GM12878 (cell line): ENCODE results near the gene KRTAP17-1. TPM values are rescaled to one million over a fixed set of nuclear protein-coding genes. Genes with fewer than 3 reads are reported as not detected.

Experiments
- ATAC-seq: fragments of 200-7000 bp; cut with Tn5 transposase; 3 replicates; pipeline ENCODE4 v1.9.1; 2020; ENCODE audit warnings: mild to moderate bottlenecking, moderate library complexity
- BruUV-seq: library from RNA; stranded (reverse); fragments of 400-500 nt; replicated peaks from 2 replicates; lab custom pipeline; 2021; lab: Mats Ljungman, UMichigan
- CTCF ChIA-PET: fragments of 300-600 bp; sonication (Branson Sonifier 250); formaldehyde crosslinking; extraction: SDS; loops from one replicate; lab custom pipeline; 2021; ENCODE audit warnings: inconsistent platforms; lab: Yijun Ruan, JAX
- POLR2A ChIA-PET: fragments of 350-600 bp; formaldehyde crosslinking; extraction: SDS; loops from one replicate; lab custom pipeline; 2021; ENCODE audit warnings: inconsistent platforms; lab: Charles Lee
- RAD21 ChIA-PET: fragments of 300-600 bp; sonication (Branson Sonifier 250); formaldehyde crosslinking; loops from one replicate; lab custom pipeline; 2023; ENCODE audit warnings: antibody characterized with exemption; ENCODE audit not compliant: unreplicated experiment; lab: Charles Lee
- SMC1A ChIA-PET: fragments of 300-600 bp; sonication (Branson Sonifier 250); formaldehyde crosslinking; loops from one replicate; lab custom pipeline; 2023; ENCODE audit not compliant: unreplicated experiment, uncharacterized antibody; lab: Charles Lee
- DNase-seq: peaks from one replicate; pipeline ENCODE4 v3.0.0-alpha.2; 2011; ENCODE audit warnings: low read depth, low spot score
- FAIRE-seq: peaks from 3 replicates; lab custom pipeline; 2011; peaks lifted over from hg19 to GRCh38; lab: Jason Lieb, UNC
- H2AFZ ChIP-seq: 2 replicates; pipeline ENCODE4 v1.6.0; 2011; ENCODE audit warnings: low read depth, low read length, control low read depth; ENCODE audit not compliant: control insufficient read depth
- H3K27ac ChIP-seq: 2 replicates; pipeline ENCODE4 v1.5.1; 2011; ENCODE audit warnings: control low read depth; ENCODE audit not compliant: control insufficient read depth, insufficient read depth
- H3K27me3 ChIP-seq, 2 experiments: replicated peaks in 1 of 2; 2 replicates each; pipeline versions ENCODE4 v1.6.0 to v1.6.1; 2011; ENCODE audit warnings: low read length in 1 of 2; ENCODE audit not compliant: control insufficient read depth in 2 of 2, insufficient read depth in 2 of 2
- H3K36me3 ChIP-seq, 2 experiments: 2 replicates each; pipeline ENCODE4 v1.5.1; 2011; ENCODE audit warnings: low read length in 1 of 2; ENCODE audit not compliant: control insufficient read depth in 2 of 2, insufficient read depth in 2 of 2
- H3K4me1 ChIP-seq: 2 replicates; pipeline ENCODE4 v1.6.1; 2011; ENCODE audit warnings: mild to moderate bottlenecking, low read length, moderate library complexity, mixed read lengths; ENCODE audit not compliant: control insufficient read depth, insufficient read depth
- H3K4me2 ChIP-seq: 2 replicates; pipeline ENCODE4 v1.6.0; 2011; ENCODE audit warnings: control low read depth; ENCODE audit not compliant: control insufficient read depth, insufficient read depth
- H3K4me3 ChIP-seq: fragments of 200-600 bp; sonication (generic); 2 replicates; pipeline ENCODE4 v1.5.1; 2016
- H3K79me2 ChIP-seq: 2 replicates; pipeline ENCODE4 v1.6.0; 2011; ENCODE audit warnings: low read length; ENCODE audit not compliant: control insufficient read depth, insufficient read depth
- H3K9ac ChIP-seq: 2 replicates; pipeline ENCODE4 v1.8.0; 2011; ENCODE audit warnings: low read length, control low read depth, mixed read lengths; ENCODE audit not compliant: control insufficient read depth, insufficient read depth
- H3K9me3 ChIP-seq: replicated peaks from 3 replicates; pipeline ENCODE4 v1.5.1; 2011; ENCODE audit warnings: mild to moderate bottlenecking, low read length; ENCODE audit not compliant: control insufficient read depth, insufficient read depth
- H4K20me1 ChIP-seq: 2 replicates; pipeline ENCODE4 v1.6.0; 2011; ENCODE audit not compliant: control insufficient read depth, insufficient read depth
- BCL3 ChIP-seq: IDR thresholded peaks from 2 replicates; pipeline ENCODE4 v1.6.1; 2011; ENCODE audit warnings: borderline replicate concordance, low read depth, mild to moderate bottlenecking, moderate library complexity, low read length; ENCODE audit not compliant: insufficient read depth, poor library complexity, severe bottlenecking
- CREM ChIP-seq: IDR thresholded peaks from 2 replicates; pipeline ENCODE4 v1.6.1; 2014; ENCODE audit warnings: antibody characterized with exemption, low read depth
- ESRRA ChIP-seq: IDR thresholded peaks from 2 replicates; pipeline ENCODE4 v1.6.1; 2012; ENCODE audit warnings: mild to moderate bottlenecking, low read length, improper control_type of control experiment
- FOXK2 ChIP-seq: fragments of 450-650 bp; IDR thresholded peaks from 2 replicates; pipeline ENCODE4 v1.6.1; 2017; ENCODE audit warnings: mild to moderate bottlenecking, moderate library complexity
- FOXM1 ChIP-seq: IDR thresholded peaks from 2 replicates; pipeline ENCODE4 v1.6.1; 2012; ENCODE audit warnings: low read depth, mild to moderate bottlenecking, inconsistent platforms, low read length, moderate library complexity
- JUNB ChIP-seq: IDR thresholded peaks from 2 replicates; pipeline ENCODE4 v1.6.1; 2016; ENCODE audit warnings: antibody characterized with exemption, mild to moderate bottlenecking
- KAT2A ChIP-seq: conservative IDR thresholded peaks from 2 replicates; pipeline ENCODE4 v1.6.1; 2011; ENCODE audit warnings: low read depth, low read length; ENCODE audit not compliant: control insufficient read depth
- KDM1A ChIP-seq: fragments of 200-600 bp; sonication (generic); IDR thresholded peaks from 2 replicates; pipeline ENCODE4 v1.6.1; 2016; ENCODE audit warnings: borderline replicate concordance
- MLLT1 ChIP-seq: fragments of 450-650 bp; IDR thresholded peaks from 2 replicates; pipeline ENCODE4 v1.6.1; 2016; ENCODE audit warnings: mild to moderate bottlenecking
- MXI1 ChIP-seq: fragments of 150-350 bp; IDR thresholded peaks from 2 replicates; pipeline ENCODE4 v1.6.1; 2011; ENCODE audit warnings: low read depth, mild to moderate bottlenecking, inconsistent platforms, low read length, improper control_type of control experiment
- MYB ChIP-seq: fragments of 150-350 bp; IDR thresholded peaks from 2 replicates; pipeline ENCODE4 v1.6.1; 2014; ENCODE audit warnings: mild to moderate bottlenecking, low read depth, low read length, borderline replicate concordance
- RAD21 ChIP-seq: IDR thresholded peaks from 2 replicates; pipeline ENCODE4 v1.6.1; 2011; ENCODE audit warnings: mild to moderate bottlenecking, low read depth, low read length, moderate library complexity; ENCODE audit not compliant: insufficient read depth
- TARDBP ChIP-seq: IDR thresholded peaks from 2 replicates; pipeline ENCODE4 v1.6.1; 2016; ENCODE audit warnings: borderline replicate concordance
- TBL1XR1 ChIP-seq: IDR thresholded peaks from 2 replicates; pipeline ENCODE4 v1.6.1; 2012; ENCODE audit warnings: low read depth, low read length, improper control_type of control experiment
- ZBED1 ChIP-seq: IDR thresholded peaks from 2 replicates; pipeline ENCODE4 v1.6.1; 2016; ENCODE audit warnings: borderline replicate concordance
- WGBS: methylation state at CpG from one replicate; pipeline ENCODE4 v1.1.6; 2016; ENCODE audit warnings: low lambda C conversion rate; ENCODE audit not compliant: insufficient replicate concordance, insufficient coverage; ENCODE audit errors: missing lambda C conversion rate; 5-methylcytosine and 5-hydroxymethylcytosine counted together
- in situ Hi-C: fragments of 300-500 bp; cut with MboI; formaldehyde crosslinking; loops from 9 replicates; pipeline ENCODE4 v1.14.3; 2018; ENCODE audit warnings: mixed read lengths
- intact Hi-C: fragments of 100-400 bp; cut with micrococcal nuclease; formaldehyde crosslinking; loops from one replicate; pipeline ENCODE4 v1.14.2; 2022; ENCODE audit not compliant: unreplicated experiment
- polyA plus RNA-seq, 11 experiments: library from polyadenylated mRNA; depleted of rRNA in 4 of 11; unstranded in 6 of 11; stranded (reverse) in 5 of 11; fragments of >200 nt; fragmentation: Nextera tagmentation in 4 of 11; fragmentation: Illumina TruSeq in 1 of 11; extraction: Ambion mirVana in 4 of 11; extraction: Trizol in 1 of 11; gene quantifications; 1 replicate in 1 of 11; 2 replicates in 10 of 11; pipeline versions ENCODE4 v1.2.1 to v1.2.3, GENCODE V29; 2011 to 2016; ENCODE audit warnings: inconsistent platforms in 2 of 11, missing spikeins in 2 of 11, low read depth in 1 of 11
- total RNA-seq, 4 experiments: library from RNA; depleted of rRNA in 3 of 4; stranded (reverse); fragments of >200 nt in 3 of 4; fragmentation: Illumina TruSeq in 1 of 4; extraction: Trizol in 1 of 4; gene quantifications; 2 replicates each; pipeline versions ENCODE4 v1.2.1 to v1.2.3, GENCODE V29; 2013 to 2021
- TF ChIP-seq, protein P1 (sequence below): fragments of 150-350 bp; IDR thresholded peaks from 2 replicates; pipeline ENCODE4 v1.6.1; 2014; ENCODE audit warnings: mild to moderate bottlenecking, low read depth, low read length
- TF ChIP-seq, protein P2 (sequence below): IDR thresholded peaks from 2 replicates; pipeline ENCODE4 v1.6.1; 2012; ENCODE audit warnings: mild to moderate bottlenecking, low read depth, low read length

The KRTAP17-1 gene
- total and polyA plus RNA-seq, 10 of the 15 experiments (the other 5 are each of a cell fraction or from before 2014, with no cell fraction given) = 0.16 to 5.7 (median 0.17) TPM; not detected in 7

- WGBS = 24% methylated on average over 3 of the region's 3 CpGs
- Histone ChIP-seq H3K27ac (no peak overlapping the region), H3K4me1 (peaks cover 28% of the 10 kb centered on the region), H3K4me3 (no peak overlapping the region), H3K27me3 (no peaks in the 10 kb centered on the region), H3K9me3 (peaks cover 4% of the 10 kb centered on the region; the same call in 2 of the 3 replicates), H3K79me2 (no peaks in the 10 kb centered on the region), H3K36me3 (no peaks in the 10 kb centered on the region; a peak in 1 of 4 replicates), H2AFZ (no peak overlapping the region), H3K9ac (no peak overlapping the region), H3K4me2 (no peak overlapping the region), H4K20me1 (no peaks in the 10 kb centered on the region; the same call in 1 of the 2 replicates)
- FAIRE-seq (no peak), ATAC-seq (no peak), DNase-seq (no peak)
- in situ Hi-C loops (no loop called here), intact Hi-C loops (no loop called here)
- POLR2A ChIA-PET = interaction anchor here (0.6 kb wide), 1 partner anchor 57 kb away, joined by 3 read pairs; no protein-coding TSS in a partner anchor
- RAD21 ChIA-PET = no interaction called here
- TF ChIP-seq FOXM1 (no peak), KDM1A (no peak), RAD21 (no peak), MYB (no peak), MXI1 (no peak), CREM (no peak), ESRRA (no peak), TBL1XR1 (no peak), BCL3 (no peak), MLLT1 (no peak), KAT2A (no peak), FOXK2 (no peak), TARDBP (no peak), ZBED1 (no peak), JUNB (no peak)
- TF ChIP-seq, protein P1, sequence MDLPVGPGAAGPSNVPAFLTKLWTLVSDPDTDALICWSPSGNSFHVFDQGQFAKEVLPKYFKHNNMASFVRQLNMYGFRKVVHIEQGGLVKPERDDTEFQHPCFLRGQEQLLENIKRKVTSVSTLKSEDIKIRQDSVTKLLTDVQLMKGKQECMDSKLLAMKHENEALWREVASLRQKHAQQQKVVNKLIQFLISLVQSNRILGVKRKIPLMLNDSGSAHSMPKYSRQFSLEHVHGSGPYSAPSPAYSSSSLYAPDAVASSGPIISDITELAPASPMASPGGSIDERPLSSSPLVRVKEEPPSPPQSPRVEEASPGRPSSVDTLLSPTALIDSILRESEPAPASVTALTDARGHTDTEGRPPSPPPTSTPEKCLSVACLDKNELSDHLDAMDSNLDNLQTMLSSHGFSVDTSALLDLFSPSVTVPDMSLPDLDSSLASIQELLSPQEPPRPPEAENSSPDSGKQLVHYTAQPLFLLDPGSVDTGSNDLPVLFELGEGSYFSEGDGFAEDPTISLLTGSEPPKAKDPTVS = no peak
- TF ChIP-seq, protein P2, sequence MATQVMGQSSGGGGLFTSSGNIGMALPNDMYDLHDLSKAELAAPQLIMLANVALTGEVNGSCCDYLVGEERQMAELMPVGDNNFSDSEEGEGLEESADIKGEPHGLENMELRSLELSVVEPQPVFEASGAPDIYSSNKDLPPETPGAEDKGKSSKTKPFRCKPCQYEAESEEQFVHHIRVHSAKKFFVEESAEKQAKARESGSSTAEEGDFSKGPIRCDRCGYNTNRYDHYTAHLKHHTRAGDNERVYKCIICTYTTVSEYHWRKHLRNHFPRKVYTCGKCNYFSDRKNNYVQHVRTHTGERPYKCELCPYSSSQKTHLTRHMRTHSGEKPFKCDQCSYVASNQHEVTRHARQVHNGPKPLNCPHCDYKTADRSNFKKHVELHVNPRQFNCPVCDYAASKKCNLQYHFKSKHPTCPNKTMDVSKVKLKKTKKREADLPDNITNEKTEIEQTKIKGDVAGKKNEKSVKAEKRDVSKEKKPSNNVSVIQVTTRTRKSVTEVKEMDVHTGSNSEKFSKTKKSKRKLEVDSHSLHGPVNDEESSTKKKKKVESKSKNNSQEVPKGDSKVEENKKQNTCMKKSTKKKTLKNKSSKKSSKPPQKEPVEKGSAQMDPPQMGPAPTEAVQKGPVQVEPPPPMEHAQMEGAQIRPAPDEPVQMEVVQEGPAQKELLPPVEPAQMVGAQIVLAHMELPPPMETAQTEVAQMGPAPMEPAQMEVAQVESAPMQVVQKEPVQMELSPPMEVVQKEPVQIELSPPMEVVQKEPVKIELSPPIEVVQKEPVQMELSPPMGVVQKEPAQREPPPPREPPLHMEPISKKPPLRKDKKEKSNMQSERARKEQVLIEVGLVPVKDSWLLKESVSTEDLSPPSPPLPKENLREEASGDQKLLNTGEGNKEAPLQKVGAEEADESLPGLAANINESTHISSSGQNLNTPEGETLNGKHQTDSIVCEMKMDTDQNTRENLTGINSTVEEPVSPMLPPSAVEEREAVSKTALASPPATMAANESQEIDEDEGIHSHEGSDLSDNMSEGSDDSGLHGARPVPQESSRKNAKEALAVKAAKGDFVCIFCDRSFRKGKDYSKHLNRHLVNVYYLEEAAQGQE = no peak
- CTCF ChIA-PET = interaction anchor here (0.6 to 0.9 kb wide), 2 partner anchors 11 to 1051 kb away, joined by 3 read pairs; no protein-coding TSS in a partner anchor
- SMC1A ChIA-PET = no interaction called here
- BruUV-seq = no TSS peak
Observed at GRCh38 chr17:41343029-41343428, 27.5 kb upstream of the KRTAP17-1 start.
